K562 (cell line): ENCODE measurements around the gene CHAF1A. TPM values are rescaled to one million over a fixed set of nuclear protein-coding genes. Genes with fewer than 3 reads are reported as not detected.
A peak's percentile ranks its signal among the peaks of the same experiment; 100 is the strongest.

Experiments used
- ATAC-seq: fragments of 200-7000 bp; cut with Tn5 transposase; 3 replicates; pipeline ENCODE4 v1.9.1; 2020; ENCODE audit warnings: moderate library complexity
- BruUV-seq: library from RNA; stranded (reverse); fragments of 400-500 nt; replicated peaks from 2 replicates; lab custom pipeline; 2021; lab: Mats Ljungman, UMichigan
- CTCF ChIA-PET: fragments of 300-600 bp; formaldehyde crosslinking; extraction: SDS; loops from one replicate; lab custom pipeline; 2021; ENCODE audit warnings: low intra/inter-chr PET ratio; lab: Yijun Ruan, JAX
- POLR2A ChIA-PET: fragments of 300-600, 350-650 bp; sonication (Branson Sonifier 250); formaldehyde crosslinking; extraction: SDS; loops from one replicate; lab custom pipeline; 2021; ENCODE audit warnings: antibody characterized with exemption, inconsistent platforms; lab: Yijun Ruan, JAX
- DNase-seq, 4 experiments: peaks; one replicate each; pipeline versions ENCODE4 v3.0.0 to v3.0.0-alpha.2; 2011 to 2018; ENCODE audit warnings: low spot score in 3 of 4, mixed read lengths in 3 of 4; ENCODE audit errors: extremely low read depth in 1 of 4
- FAIRE-seq: peaks from 2 replicates; lab custom pipeline; 2011; peaks lifted over from hg19 to GRCh38; lab: Jason Lieb, UNC
- H2AFZ ChIP-seq: 2 replicates; pipeline ENCODE4 v1.6.0; 2011; ENCODE audit warnings: low read depth, low read length, control low read depth, inconsistent platforms
- H3K27ac ChIP-seq: fragments of 200-600 bp; 3 replicates; pipeline ENCODE4 v1.8.0; 2011; ENCODE audit warnings: low read depth, mild to moderate bottlenecking, control low read depth, inconsistent platforms, low read length, moderate library complexity, mixed read lengths; ENCODE audit errors: extremely low read depth
- H3K27me3 ChIP-seq, 2 experiments: fragments of 300-600 bp in 1 of 2; 2 replicates in 1 of 2; 3 replicates in 1 of 2; pipeline versions ENCODE4 v1.6.0 to v1.8.0; 2011; ENCODE audit warnings: inconsistent platforms in 2 of 2, low read length in 2 of 2, mild to moderate bottlenecking in 1 of 2, mixed read lengths in 1 of 2, moderate library complexity in 1 of 2; ENCODE audit not compliant: control insufficient read depth in 2 of 2, insufficient read depth in 2 of 2
- H3K36me3 ChIP-seq: fragments of 300-600 bp; 3 replicates; pipeline ENCODE4 v1.8.0; 2011; ENCODE audit warnings: mild to moderate bottlenecking, low read length, inconsistent platforms; ENCODE audit not compliant: control insufficient read depth, insufficient read depth
- H3K4me1 ChIP-seq, 2 experiments: fragments of 200-600 bp in 1 of 2; replicated peaks in 1 of 2; 2 replicates in 1 of 2; 3 replicates in 1 of 2; pipeline versions ENCODE4 v1.5.1 to v1.8.0; 2011; ENCODE audit warnings: inconsistent platforms in 2 of 2, low read length in 2 of 2, mild to moderate bottlenecking in 1 of 2, mixed read lengths in 1 of 2, moderate library complexity in 1 of 2; ENCODE audit not compliant: control insufficient read depth in 2 of 2, insufficient read depth in 2 of 2
- H3K4me2 ChIP-seq: 2 replicates; pipeline ENCODE4 v1.6.1; 2011; ENCODE audit warnings: low read length, control low read depth, inconsistent platforms, mixed read lengths; ENCODE audit not compliant: insufficient read depth
- H3K4me3 ChIP-seq: fragments of 200-600 bp; sonication (generic), shearing (Covaris generic); 2 replicates; pipeline ENCODE4 v1.5.1; 2016; ENCODE audit warnings: control low read depth, inconsistent platforms
- H3K79me2 ChIP-seq: fragments of 200-600 bp; 3 replicates; pipeline ENCODE4 v1.8.0; 2011; ENCODE audit warnings: low read length, inconsistent platforms; ENCODE audit not compliant: control insufficient read depth, insufficient read depth
- H3K9ac ChIP-seq, 2 experiments: 2 replicates each; pipeline versions ENCODE4 v1.6.0 to v1.6.1; 2011; ENCODE audit warnings: low read depth in 2 of 2, low read length in 2 of 2, control low read depth in 1 of 2, inconsistent platforms in 1 of 2, mild to moderate bottlenecking in 1 of 2, mixed read lengths in 1 of 2; ENCODE audit not compliant: insufficient read depth in 1 of 2
- H3K9me1 ChIP-seq: one replicate; pipeline ENCODE4 v1.6.0; 2011; ENCODE audit warnings: inconsistent platforms, mild to moderate bottlenecking, low read length, moderate library complexity; ENCODE audit not compliant: control insufficient read depth, insufficient read depth
- H3K9me3 ChIP-seq: replicated peaks from 2 replicates; pipeline ENCODE4 v1.5.1; 2011; ENCODE audit warnings: low read depth, low read length, inconsistent platforms; ENCODE audit not compliant: control insufficient read depth, insufficient read depth
- H4K20me1 ChIP-seq: replicated peaks from 2 replicates; pipeline ENCODE4 v1.6.1; 2011; ENCODE audit warnings: low read length, inconsistent platforms, mixed read lengths; ENCODE audit not compliant: control insufficient read depth, insufficient read depth
- HNRNPLL ChIP-seq: fragments of 200-400 bp; formaldehyde crosslinking; IDR thresholded peaks from 2 replicates; pipeline ENCODE4 v1.6.1; 2017; ENCODE audit warnings: low read length, low read depth, mild to moderate bottlenecking; ENCODE audit not compliant: poor library complexity, severe bottlenecking
- PCBP1 ChIP-seq: fragments of 200-400 bp; formaldehyde crosslinking; IDR thresholded peaks from 2 replicates; pipeline ENCODE4 v1.6.1; 2018; ENCODE audit warnings: mild to moderate bottlenecking, low read depth, low read length; ENCODE audit not compliant: poor library complexity, severe bottlenecking
- RBFOX2 ChIP-seq: fragments of 200-400 bp; formaldehyde crosslinking; IDR thresholded peaks from 2 replicates; pipeline ENCODE4 v1.6.1; 2017; ENCODE audit warnings: low read depth, mild to moderate bottlenecking, low read length, moderate library complexity
- RBM22 ChIP-seq: fragments of 200-400 bp; formaldehyde crosslinking; IDR thresholded peaks from 2 replicates; pipeline ENCODE4 v1.6.1; 2018; ENCODE audit warnings: low read length, low read depth; ENCODE audit not compliant: poor library complexity, severe bottlenecking
- RERE ChIP-seq: sonication (generic); formaldehyde crosslinking; IDR thresholded peaks from 2 replicates; pipeline ENCODE4 v1.8.0; 2023; ENCODE audit warnings: missing genetic modification reagents, mild to moderate bottlenecking, borderline replicate concordance
- WGBS: fragments of 100-300 bp; shearing (Covaris generic); methylation state at CpG from one replicate; pipeline ENCODE4 v1.1.6; 2016; ENCODE audit warnings: low coverage, mixed read lengths; ENCODE audit not compliant: insufficient coverage; ENCODE audit errors: missing lambda C conversion rate; 5-methylcytosine and 5-hydroxymethylcytosine counted together
- in situ Hi-C: fragments of 300-500 bp; cut with MboI; formaldehyde crosslinking; loops from 4 replicates; pipeline ENCODE4 v1.15.0; 2018; ENCODE audit warnings: inconsistent platforms, mixed read lengths
- intact Hi-C: fragments of 100-400 bp; cut with micrococcal nuclease; formaldehyde crosslinking; loops from 2 replicates; pipeline ENCODE4 v1.14.2; 2022
- polyA plus RNA-seq, 8 experiments: library from polyadenylated mRNA; depleted of rRNA in 4 of 8; stranded (reverse) in 5 of 8; unstranded in 3 of 8; fragments of >200 nt; fragmentation: Nextera tagmentation in 2 of 8; fragmentation: Illumina TruSeq in 1 of 8; extraction: Ambion mirVana in 2 of 8; extraction: Trizol in 1 of 8; gene quantifications; 2 replicates each; pipeline versions ENCODE4 v1.2.1 to v1.2.3, GENCODE V29; 2011 to 2014; ENCODE audit warnings: inconsistent platforms in 1 of 8, missing spikeins in 1 of 8
- total RNA-seq, 7 experiments: library from RNA; depleted of rRNA in 6 of 7; stranded (reverse); fragments of >200 nt in 6 of 7; fragmentation: Illumina TruSeq in 2 of 7; extraction: Trizol in 2 of 7; gene quantifications; 2 replicates each; pipeline versions ENCODE4 v1.2.1 to v1.2.3, GENCODE V29; 2011 to 2021; ENCODE audit warnings: low replicate concordance in 1 of 7

Gene CHAF1A
- total and polyA plus RNA-seq, 9 of the 15 experiments (the other 6 are each of a cell fraction or from before 2014, with no cell fraction given) = 1.6 to 86.9 (median 45.2) TPM

- DNase-seq = no peak
- no peak overlapping the region for H3K4me3 ChIP-seq
- H3K9ac ChIP-seq = no peak overlapping the region
- no peak overlapping the region for H3K27ac ChIP-seq
- ATAC-seq = no peak
- TF ChIP-seq HNRNPLL (no peak), RERE (CRISPR knock-in tag) (no peak), RBFOX2 (0 out of 2 replicates have a peak, but pooled peaks have one; percentile 2), PCBP1 (peak; percentile 1), RBM22 (peak; percentile 17)
- ChIA-PET CTCF (no interaction called here), POLR2A (interaction anchor here (1.0 to 7.4 kb wide), 3 partner anchors 9 to 24 kb away, joined by 3 to 60 read pairs (median 4); no protein-coding TSS in a partner anchor)
- intact Hi-C loops = no loop called here
- BruUV-seq = no TSS peak
- peaks cover 0 to 68% of the 10 kb centered on the region in 2 experiments; a peak in 3 of 5 replicates for H3K4me1 ChIP-seq
- WGBS = 81% methylated on average over 15 of the region's 15 CpGs
- FAIRE-seq = no peak
- no peaks in the 10 kb centered on the region for H3K9me1 ChIP-seq
- H3K4me2 ChIP-seq = no peak overlapping the region
- no peaks in the 10 kb centered on the region for H3K27me3 ChIP-seq
- no peaks in the 10 kb centered on the region for H3K9me3 ChIP-seq
- no peak overlapping the region for H2AFZ ChIP-seq
- no peaks in the 10 kb centered on the region; the same call in 1 of the 2 replicates for H4K20me1 ChIP-seq
- H3K79me2 ChIP-seq = no peaks in the 10 kb centered on the region
- peaks cover 96% of the 10 kb centered on the region; the same call in 2 of the 3 replicates for H3K36me3 ChIP-seq
- in situ Hi-C loops = no loop called here
Observed at GRCh38 chr19:4446704-4447200, 44.3 kb downstream of the CHAF1A start.
